ENCODE measurements around the gene CDKN2A.

GRCh38 chr9:21965401-21965951 lies 28.7 kb downstream of the CDKN2A start:
- TF ChIP-seq CTCF (IDR thresholded peaks at IDR 0.05; ENCODE audit: insufficient read depth, low read depth, low read length) (peak; percentile 47), EZH2 (IDR thresholded peaks at IDR 0.05; ENCODE audit: insufficient read depth, low read length) (peak; percentile 35)
